Measurements from ENCODE around the gene GALNT10. TPM values are rescaled to one million over a fixed set of nuclear protein-coding genes. Genes with fewer than 3 reads are reported as not detected.

The GALNT10 gene
- total RNA-seq, 1 experiment from 2014 or later = 27.8 TPM

GRCh38 chr5:154287136-154287535 lies 96.6 kb downstream of the GALNT10 start:
- CTCF ChIA-PET = no interaction called here
- peak overlapping the region; percentile 44 for H3K4me2 ChIP-seq (ENCODE audit: low read length)
- H3K79me2 ChIP-seq (ENCODE audit: insufficient read depth, low read length) = no peaks in the 10 kb centered on the region
- no peaks in the 10 kb centered on the region for H3K27me3 ChIP-seq (ENCODE audit: insufficient read depth, low read length)
- H3K36me3 ChIP-seq (ENCODE audit: control insufficient read depth in 1 of 2, insufficient read depth in 2 of 2, low read length in 2 of 2) = no peaks in the 10 kb centered on the region
- H3K4me1 ChIP-seq (ENCODE audit: control insufficient read depth in 1 of 2, insufficient read depth in 2 of 2, low read length in 2 of 2) = peaks cover 23 to 27% of the 10 kb centered on the region in 2 experiments
- intact Hi-C loops (cut with micrococcal nuclease) = no loop called here
- H3K9me3 ChIP-seq (ENCODE audit: control insufficient read depth in 1 of 2, insufficient read depth in 1 of 2, low read depth in 1 of 2, low read length in 2 of 2) = no peaks in the 10 kb centered on the region
- POLR2A ChIA-PET = no interaction called here
- no peaks in the 10 kb centered on the region for H3K9me2 ChIP-seq (ENCODE audit: insufficient read depth)
- ATAC-seq (peak; percentile 73), DNase-seq (ENCODE audit: low read depth, low spot score) (no peak)
- no peak overlapping the region for H3K4me3 ChIP-seq (replicated peaks in 1 of 2; ENCODE audit: low read depth in 1 of 2, low read length in 2 of 2)
- BruUV-seq (replicated peaks) = no TSS peak
- no peak overlapping the region for H2AFZ ChIP-seq (ENCODE audit: low read depth, low read length, poor library complexity, severe bottlenecking)
- no peaks in the 10 kb centered on the region for H4K20me1 ChIP-seq (ENCODE audit: insufficient read depth)
- RAD21 ChIA-PET (ENCODE audit: low non-redundant PET in 1 of 2, low total read pairs in 2 of 2, uncharacterized antibody in 2 of 2, unreplicated experiment in 2 of 2) = interaction anchor here in 1 of 2 experiments (0.7 kb wide), 2 partner anchors 21 to 119 kb away, joined by 3 read pairs; no protein-coding TSS in a partner anchor
- H3K27ac ChIP-seq (ENCODE audit: low read depth, low read length) = peak overlapping the region; percentile 4; the same call in 1 of the 2 replicates
- H3K9ac ChIP-seq (ENCODE audit: low read length) = no peak overlapping the region
- TF ChIP-seq SRF (IDR thresholded peaks at IDR 0.05; ENCODE audit: low read depth) = no peak
- TF ChIP-seq FOSL1 (IDR thresholded peaks at IDR 0.05; ENCODE audit: low read depth) = 0 out of 2 replicates have a peak, but pooled peaks have one; percentile 22
- TF ChIP-seq SP1 (IDR thresholded peaks at IDR 0.05; ENCODE audit: low read depth) = 0 out of 2 replicates have a peak, but pooled peaks have one; percentile 15
- peak; percentile 24; the same call in 1 of the 2 replicates for TF ChIP-seq JUND (IDR thresholded peaks at IDR 0.05)

GRCh38 chr5:154288145-154288544 lies 97.6 kb downstream of the GALNT10 start:
- H2AFZ ChIP-seq (ENCODE audit: low read depth, low read length, poor library complexity, severe bottlenecking) = no peak overlapping the region
- no peak overlapping the region for H3K9ac ChIP-seq (ENCODE audit: low read length)
- BruUV-seq (replicated peaks) = no TSS peak
- POLR2A ChIA-PET = no interaction called here
- peaks cover 23 to 27% of the 10 kb centered on the region in 2 experiments for H3K4me1 ChIP-seq (ENCODE audit: control insufficient read depth in 1 of 2, insufficient read depth in 2 of 2, low read length in 2 of 2)
- CTCF ChIA-PET = no interaction called here
- H3K9me3 ChIP-seq (ENCODE audit: control insufficient read depth in 1 of 2, insufficient read depth in 1 of 2, low read depth in 1 of 2, low read length in 2 of 2) = no peaks in the 10 kb centered on the region
- H3K4me3 ChIP-seq (replicated peaks in 1 of 2; ENCODE audit: low read depth in 1 of 2, low read length in 2 of 2) = no peak overlapping the region
- ATAC-seq (no peak), DNase-seq (ENCODE audit: low read depth, low spot score) (no peak)
- no peaks in the 10 kb centered on the region for H3K27me3 ChIP-seq (ENCODE audit: insufficient read depth, low read length)
- TF ChIP-seq POLR2AphosphoS5 (IDR thresholded peaks at IDR 0.05; ENCODE audit: low read depth, low read length) (no peak), EZH2phosphoT487 (IDR thresholded peaks at IDR 0.05; ENCODE audit: borderline replicate concordance) (no peak), SP1 (IDR thresholded peaks at IDR 0.05; ENCODE audit: low read depth) (no peak), MAX (IDR thresholded peaks at IDR 0.05) (no peak), ZNF274 (IDR thresholded peaks at IDR 0.05; ENCODE audit: low read depth, low read length) (no peak), REST (IDR thresholded peaks at IDR 0.05; ENCODE audit: low read depth) (no peak), ATF3 (IDR thresholded peaks at IDR 0.05) (no peak), FOSL1 (IDR thresholded peaks at IDR 0.05; ENCODE audit: low read depth) (no peak), RAD21 (IDR thresholded peaks at IDR 0.05; ENCODE audit: low read depth) (no peak), ELF1 (IDR thresholded peaks at IDR 0.05; ENCODE audit: borderline replicate concordance, low read depth) (no peak)
- intact Hi-C loops (cut with micrococcal nuclease) = no loop called here
- no peak overlapping the region for H3K27ac ChIP-seq (ENCODE audit: low read depth, low read length)
- H3K4me2 ChIP-seq (ENCODE audit: low read length) = no peak overlapping the region
- H4K20me1 ChIP-seq (ENCODE audit: insufficient read depth) = no peaks in the 10 kb centered on the region
- RAD21 ChIA-PET (ENCODE audit: low non-redundant PET in 1 of 2, low total read pairs in 2 of 2, uncharacterized antibody in 2 of 2, unreplicated experiment in 2 of 2) = no interaction called here
- H3K9me2 ChIP-seq (ENCODE audit: insufficient read depth) = no peaks in the 10 kb centered on the region
- H3K79me2 ChIP-seq (ENCODE audit: insufficient read depth, low read length) = no peaks in the 10 kb centered on the region
- H3K36me3 ChIP-seq (ENCODE audit: control insufficient read depth in 1 of 2, insufficient read depth in 2 of 2, low read length in 2 of 2) = no peaks in the 10 kb centered on the region

Data from HCT116 (cell line).